ENCODE results near the gene ARHGEF17. TPM values are rescaled to one million over a fixed set of nuclear protein-coding genes. Genes with fewer than 3 reads are reported as not detected.

Gene ARHGEF17, protein sequence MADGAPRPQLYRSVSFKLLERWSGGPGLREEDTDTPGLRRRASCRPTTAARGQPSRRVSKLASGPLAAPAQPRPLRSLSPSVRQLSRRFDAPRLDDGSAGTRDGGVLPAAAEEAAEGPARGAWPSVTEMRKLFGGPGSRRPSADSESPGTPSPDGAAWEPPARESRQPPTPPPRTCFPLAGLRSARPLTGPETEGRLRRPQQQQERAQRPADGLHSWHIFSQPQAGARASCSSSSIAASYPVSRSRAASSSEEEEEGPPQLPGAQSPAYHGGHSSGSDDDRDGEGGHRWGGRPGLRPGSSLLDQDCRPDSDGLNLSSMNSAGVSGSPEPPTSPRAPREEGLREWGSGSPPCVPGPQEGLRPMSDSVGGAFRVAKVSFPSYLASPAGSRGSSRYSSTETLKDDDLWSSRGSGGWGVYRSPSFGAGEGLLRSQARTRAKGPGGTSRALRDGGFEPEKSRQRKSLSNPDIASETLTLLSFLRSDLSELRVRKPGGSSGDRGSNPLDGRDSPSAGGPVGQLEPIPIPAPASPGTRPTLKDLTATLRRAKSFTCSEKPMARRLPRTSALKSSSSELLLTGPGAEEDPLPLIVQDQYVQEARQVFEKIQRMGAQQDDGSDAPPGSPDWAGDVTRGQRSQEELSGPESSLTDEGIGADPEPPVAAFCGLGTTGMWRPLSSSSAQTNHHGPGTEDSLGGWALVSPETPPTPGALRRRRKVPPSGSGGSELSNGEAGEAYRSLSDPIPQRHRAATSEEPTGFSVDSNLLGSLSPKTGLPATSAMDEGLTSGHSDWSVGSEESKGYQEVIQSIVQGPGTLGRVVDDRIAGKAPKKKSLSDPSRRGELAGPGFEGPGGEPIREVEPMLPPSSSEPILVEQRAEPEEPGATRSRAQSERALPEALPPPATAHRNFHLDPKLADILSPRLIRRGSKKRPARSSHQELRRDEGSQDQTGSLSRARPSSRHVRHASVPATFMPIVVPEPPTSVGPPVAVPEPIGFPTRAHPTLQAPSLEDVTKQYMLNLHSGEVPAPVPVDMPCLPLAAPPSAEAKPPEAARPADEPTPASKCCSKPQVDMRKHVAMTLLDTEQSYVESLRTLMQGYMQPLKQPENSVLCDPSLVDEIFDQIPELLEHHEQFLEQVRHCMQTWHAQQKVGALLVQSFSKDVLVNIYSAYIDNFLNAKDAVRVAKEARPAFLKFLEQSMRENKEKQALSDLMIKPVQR (N-terminal part only)
- under 1 TPM; 0.05 TPM for total RNA-seq

DNA sequence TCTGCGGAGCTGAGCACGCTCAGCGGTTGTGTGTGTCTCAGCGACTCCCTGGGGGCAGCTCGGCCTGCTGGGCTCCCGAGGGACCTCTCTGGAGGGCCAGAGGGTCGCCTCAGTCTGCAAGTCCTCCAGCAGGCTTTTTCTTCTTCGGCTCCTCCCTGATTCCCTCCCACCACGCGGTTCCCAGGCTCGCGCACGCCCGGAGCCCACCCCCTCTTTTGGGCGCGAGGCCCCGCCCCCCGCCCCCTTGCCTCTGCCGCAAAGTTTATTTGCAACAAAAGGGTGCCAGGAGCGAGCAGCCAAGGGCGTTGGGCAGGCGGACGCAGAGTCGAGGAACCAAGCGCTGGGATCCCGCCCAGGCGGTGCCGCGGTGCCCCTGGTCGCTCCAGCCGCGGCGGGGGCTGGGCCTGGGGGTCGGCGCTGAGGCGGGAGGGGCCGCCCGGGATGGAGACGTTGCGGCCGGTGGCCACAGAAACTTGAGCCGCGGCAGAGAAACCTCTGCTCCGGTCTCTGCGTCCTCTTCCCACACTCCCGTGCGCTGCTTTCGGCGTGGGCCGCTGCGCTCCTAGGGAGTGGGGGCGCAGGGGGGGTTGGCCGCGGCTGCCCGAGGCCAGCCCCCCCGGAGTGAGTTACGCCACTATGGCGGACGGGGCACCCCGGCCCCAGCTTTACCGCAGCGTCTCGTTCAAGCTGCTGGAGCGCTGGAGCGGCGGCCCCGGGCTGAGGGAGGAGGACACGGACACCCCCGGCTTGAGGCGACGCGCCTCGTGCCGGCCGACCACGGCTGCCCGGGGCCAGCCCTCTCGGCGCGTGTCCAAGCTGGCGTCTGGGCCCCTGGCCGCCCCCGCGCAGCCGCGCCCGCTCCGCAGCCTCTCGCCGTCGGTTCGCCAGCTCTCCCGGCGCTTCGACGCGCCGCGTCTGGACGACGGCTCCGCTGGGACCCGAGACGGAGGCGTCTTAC is at the start of gene ARHGEF17:
Gene ARHGEF17, plus strand, starts transcription at position 274 of the 958 bp plus-strand sequence. Its CDS starts 363 bp downstream, at position 637.
- ChIA-PET CTCF (interaction anchor here (1.3 to 5.3 kb wide), 9 partner anchors 10 to 353 kb away, joined by 3 to 79 read pairs (median 5); no protein-coding TSS in a partner anchor), POLR2A (interaction anchor here (1.2 kb wide), 1 partner anchor 9 kb away, joined by 3 read pairs; no protein-coding TSS in a partner anchor)
- Mint-ChIP-seq H3K36me3 (ENCODE audit: low read depth) (no peaks in the 10 kb centered on the region), H3K9me3 (no peaks in the 10 kb centered on the region), H3K4me3 (peak within 1 kb of the TSS; percentile 83), H3K27ac (no peak within 1 kb of the TSS), H3K4me1 (peaks cover 8% of the 10 kb centered on the region), H3K27me3 (peaks cover 42% of the 10 kb centered on the region)
- peak; percentile 26 for DNase-seq

DNA sequence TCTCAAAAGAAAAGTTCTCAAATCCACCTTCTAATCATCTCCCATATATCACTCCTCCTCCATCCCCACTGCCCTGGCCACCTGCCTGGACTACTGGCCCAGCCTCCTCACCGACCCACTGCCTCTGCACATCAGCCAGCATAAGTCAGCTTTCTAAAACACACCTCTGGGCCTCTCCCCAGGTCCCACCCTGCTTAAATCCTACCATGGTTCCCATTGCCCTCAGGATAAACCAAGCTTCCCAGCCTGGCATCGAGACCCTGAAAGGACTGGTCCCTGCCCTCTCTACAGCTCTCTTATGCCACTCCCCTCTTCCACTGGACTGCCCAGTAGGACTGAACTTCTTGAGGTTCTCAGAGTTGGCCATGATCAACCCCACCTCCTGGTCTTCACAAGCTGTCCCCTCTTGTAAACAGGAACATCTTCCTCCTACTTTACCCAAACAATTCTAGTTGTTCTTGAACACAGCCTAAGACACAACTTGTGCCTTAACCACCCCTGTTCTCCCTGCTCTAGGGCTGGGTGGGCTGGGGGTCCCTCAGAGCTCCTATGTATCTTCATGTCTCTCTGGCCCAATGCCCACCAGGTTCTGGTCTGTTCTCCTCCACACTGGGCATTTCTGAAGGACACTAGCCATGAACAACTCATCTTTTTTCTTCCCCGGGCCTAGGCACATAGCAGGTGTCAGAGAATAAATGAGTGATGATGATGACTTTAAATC is 48.5 kb upstream of the ARHGEF17 start:
- DNase-seq, result no peak
- H3K9me3 Mint-ChIP-seq, result no peaks in the 10 kb centered on the region
- H3K27me3 Mint-ChIP-seq, result peaks cover 23% of the 10 kb centered on the region
- POLR2A ChIA-PET, result no interaction called here
- no peak overlapping the region for H3K27ac Mint-ChIP-seq
- H3K4me1 Mint-ChIP-seq, result no peaks in the 10 kb centered on the region
- H3K4me3 Mint-ChIP-seq, result no peak overlapping the region
- no peaks in the 10 kb centered on the region for H3K36me3 Mint-ChIP-seq (ENCODE audit: low read depth)
- CTCF ChIA-PET, result no interaction called here

DNA sequence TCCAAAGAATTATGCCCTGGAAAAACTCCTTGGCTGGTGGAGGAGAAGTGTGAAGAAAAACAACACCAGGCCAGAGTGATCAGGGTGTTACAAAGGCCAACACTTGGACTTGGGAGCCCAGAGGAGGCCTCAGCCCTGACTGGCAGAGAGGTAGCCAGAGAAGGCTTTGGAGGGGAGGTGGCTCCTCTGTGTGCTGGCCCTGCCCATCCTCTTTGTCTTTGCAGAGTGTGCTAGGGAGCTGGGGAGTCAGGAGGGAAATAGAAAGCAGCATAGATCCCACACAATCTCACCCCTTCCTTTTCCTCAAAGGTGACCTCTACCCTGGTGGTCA is 48.0 kb upstream of the ARHGEF17 start:
- H3K27ac Mint-ChIP-seq, result no peak overlapping the region
- no peaks in the 10 kb centered on the region for H3K9me3 Mint-ChIP-seq
- no peak overlapping the region for H3K4me3 Mint-ChIP-seq
- ChIA-PET CTCF (no interaction called here), POLR2A (no interaction called here)
- H3K4me1 Mint-ChIP-seq, result no peaks in the 10 kb centered on the region
- no peaks in the 10 kb centered on the region for H3K36me3 Mint-ChIP-seq (ENCODE audit: low read depth)
- peaks cover 28% of the 10 kb centered on the region for H3K27me3 Mint-ChIP-seq
- DNase-seq, result no peak

DNA sequence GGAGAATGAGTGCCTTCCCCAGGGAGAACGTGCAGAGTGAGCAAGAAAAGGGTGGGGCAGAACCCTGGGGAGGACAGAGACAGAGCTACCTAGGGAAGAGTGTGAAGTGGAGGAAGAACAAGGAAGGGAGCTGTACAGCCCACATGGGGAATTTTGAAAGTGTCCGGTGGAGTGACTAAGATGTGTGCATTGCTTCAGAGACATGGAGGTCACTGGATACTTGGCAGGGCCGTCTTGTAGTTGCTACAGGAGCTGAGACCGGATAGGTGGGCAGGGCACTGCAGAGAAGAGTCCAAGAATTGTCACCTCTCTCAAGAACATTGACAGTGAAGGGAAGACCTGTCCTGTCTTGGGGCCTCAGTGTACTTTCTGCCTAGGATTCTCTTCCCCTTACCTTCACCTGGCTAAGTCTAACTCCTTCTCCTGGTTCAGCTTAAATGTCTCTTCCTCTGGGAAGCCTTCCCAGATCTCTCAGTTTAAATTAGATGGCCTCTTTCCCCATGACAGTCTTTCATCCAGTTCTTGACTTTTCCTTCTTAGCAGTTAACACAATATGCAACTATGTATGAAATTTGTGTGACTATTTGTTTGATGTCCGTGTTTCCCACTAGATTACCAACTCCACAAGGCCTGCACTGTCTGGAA is 45.1 kb upstream of the ARHGEF17 start:
- H3K36me3 Mint-ChIP-seq (ENCODE audit: low read depth), result no peaks in the 10 kb centered on the region
- ChIA-PET CTCF (interaction anchor here (0.8 to 1.2 kb wide), 4 partner anchors 11 to 27 kb away, joined by 3 to 4 read pairs (median 3); no protein-coding TSS in a partner anchor), POLR2A (no interaction called here)
- no peak overlapping the region for H3K4me3 Mint-ChIP-seq
- H3K27ac Mint-ChIP-seq, result no peak overlapping the region
- no peaks in the 10 kb centered on the region for H3K4me1 Mint-ChIP-seq
- H3K9me3 Mint-ChIP-seq, result no peaks in the 10 kb centered on the region
- DNase-seq, result no peak
- peaks cover 40% of the 10 kb centered on the region for H3K27me3 Mint-ChIP-seq

- H3K4me1 Mint-ChIP-seq, result no peaks in the 10 kb centered on the region
- DNase-seq, result no peak
- H3K27me3 Mint-ChIP-seq, result peaks cover 40% of the 10 kb centered on the region
- no peak overlapping the region for H3K27ac Mint-ChIP-seq
- H3K9me3 Mint-ChIP-seq, result no peaks in the 10 kb centered on the region
- H3K4me3 Mint-ChIP-seq, result no peak overlapping the region
- CTCF ChIA-PET, result interaction anchor here (0.8 kb wide), 1 partner anchor 27 kb away, joined by 3 read pairs; no protein-coding TSS in a partner anchor
- no peaks in the 10 kb centered on the region for H3K36me3 Mint-ChIP-seq (ENCODE audit: low read depth)
- POLR2A ChIA-PET, result no interaction called here
Measured at GRCh38 chr11:73263640-73264039, 44.4 kb upstream of the ARHGEF17 start.

- H3K9me3 Mint-ChIP-seq, result no peaks in the 10 kb centered on the region
- no peaks in the 10 kb centered on the region for H3K4me1 Mint-ChIP-seq
- no peak overlapping the region for H3K27ac Mint-ChIP-seq
- ChIA-PET POLR2A (no interaction called here), CTCF (no interaction called here)
- peaks cover 38% of the 10 kb centered on the region for H3K27me3 Mint-ChIP-seq
- DNase-seq, result no peak
- H3K36me3 Mint-ChIP-seq (ENCODE audit: low read depth), result no peaks in the 10 kb centered on the region
- H3K4me3 Mint-ChIP-seq, result no peak overlapping the region
Measured at GRCh38 chr11:73265278-73265810, 42.7 kb upstream of the ARHGEF17 start.

GRCh38 chr11:73265853-73266645 is 42.0 kb upstream of the ARHGEF17 start:
- no peak for DNase-seq
- H3K4me3 Mint-ChIP-seq, result no peak overlapping the region
- H3K4me1 Mint-ChIP-seq, result no peaks in the 10 kb centered on the region
- peaks cover 38% of the 10 kb centered on the region for H3K27me3 Mint-ChIP-seq
- ChIA-PET CTCF (no interaction called here), POLR2A (no interaction called here)
- H3K27ac Mint-ChIP-seq, result no peak overlapping the region
- H3K9me3 Mint-ChIP-seq, result no peaks in the 10 kb centered on the region
- no peaks in the 10 kb centered on the region for H3K36me3 Mint-ChIP-seq (ENCODE audit: low read depth)

DNA sequence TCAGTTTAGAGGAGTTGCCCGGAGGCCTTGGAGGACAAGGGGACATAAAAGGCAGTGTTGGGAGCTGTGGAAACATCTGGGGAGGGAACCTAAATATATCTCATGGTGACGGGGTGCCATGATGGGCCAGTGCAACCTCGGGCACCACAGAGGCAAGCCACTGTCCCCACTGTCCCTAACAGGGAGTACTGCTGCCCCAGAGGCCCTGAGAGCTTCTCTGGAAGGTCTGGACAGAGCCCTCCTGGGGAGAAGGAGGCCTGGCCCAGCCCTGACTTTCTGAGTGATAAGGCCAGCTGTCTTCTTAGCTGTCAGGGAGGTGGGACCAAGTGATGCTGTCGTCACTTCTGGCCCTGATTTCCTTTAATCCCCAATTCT is 41.4 kb upstream of the ARHGEF17 start:
- POLR2A ChIA-PET, result no interaction called here

DNA sequence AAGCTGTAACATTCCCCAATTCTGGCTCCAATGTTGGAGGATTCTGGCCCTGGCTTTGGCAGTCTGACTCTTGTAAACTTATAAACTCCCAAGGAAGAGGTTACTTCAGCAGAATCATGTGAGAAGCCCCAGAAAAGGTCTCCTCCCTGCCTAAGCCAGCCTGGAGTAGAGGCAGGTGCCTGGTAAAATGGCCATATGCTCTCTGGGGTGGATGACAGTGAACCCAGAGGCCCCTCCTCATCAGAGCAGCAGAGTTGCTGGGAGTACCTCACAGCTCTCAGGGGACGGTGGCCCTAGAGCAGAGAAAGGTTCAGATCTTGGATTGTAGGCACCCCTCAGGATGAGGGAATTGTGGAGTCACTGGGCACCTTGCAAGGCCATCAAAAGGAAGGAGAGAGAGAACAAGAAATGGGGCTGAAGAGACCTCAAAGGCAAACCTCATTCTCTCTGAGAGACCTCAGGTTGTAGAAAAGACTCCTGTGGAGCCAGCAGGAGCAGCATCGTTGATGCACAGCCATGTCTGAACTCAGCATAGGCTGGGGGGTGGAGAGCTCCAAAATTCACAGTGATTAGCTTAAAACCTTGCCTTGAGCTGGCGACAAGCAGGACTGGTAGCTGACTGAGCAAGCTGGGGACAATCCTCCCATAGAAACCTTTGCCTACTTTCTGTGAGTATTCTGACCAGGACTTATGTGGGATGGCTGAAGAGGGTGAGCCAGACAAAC is 40.8 kb upstream of the ARHGEF17 start:
- no peak overlapping the region for H3K4me3 Mint-ChIP-seq
- ChIA-PET POLR2A (interaction anchor here (0.5 kb wide), 1 partner anchor 548 kb away, joined by 3 read pairs; no protein-coding TSS in a partner anchor), CTCF (interaction anchor here (1.8 kb wide), 1 partner anchor 69 kb away, joined by 7 read pairs; no protein-coding TSS in a partner anchor)
- no peak overlapping the region for H3K27ac Mint-ChIP-seq
- peaks cover 33% of the 10 kb centered on the region for H3K27me3 Mint-ChIP-seq
- no peaks in the 10 kb centered on the region for H3K9me3 Mint-ChIP-seq
- H3K36me3 Mint-ChIP-seq (ENCODE audit: low read depth), result no peaks in the 10 kb centered on the region
- no peaks in the 10 kb centered on the region for H3K4me1 Mint-ChIP-seq
- DNase-seq, result peak; percentile 9

More for the DNA sequence above, 41.4 kb upstream of the ARHGEF17 start:
- DNase-seq, result no peak
- Mint-ChIP-seq H3K4me3 (no peak overlapping the region), H3K36me3 (ENCODE audit: low read depth) (no peaks in the 10 kb centered on the region), H3K9me3 (no peaks in the 10 kb centered on the region), H3K27ac (no peak overlapping the region), H3K27me3 (peaks cover 38% of the 10 kb centered on the region), H3K4me1 (no peaks in the 10 kb centered on the region)
- CTCF ChIA-PET, result no interaction called here

- Mint-ChIP-seq H3K27ac (no peak overlapping the region), H3K9me3 (no peaks in the 10 kb centered on the region), H3K36me3 (ENCODE audit: low read depth) (no peaks in the 10 kb centered on the region), H3K4me1 (no peaks in the 10 kb centered on the region), H3K27me3 (peaks cover 27% of the 10 kb centered on the region), H3K4me3 (no peak overlapping the region)
- CTCF ChIA-PET, result interaction anchor here (1.1 to 1.8 kb wide), 2 partner anchors 25 to 68 kb away, joined by 3 to 7 read pairs; no protein-coding TSS in a partner anchor
- POLR2A ChIA-PET, result interaction anchor here (0.5 kb wide), 1 partner anchor 549 kb away, joined by 3 read pairs; no protein-coding TSS in a partner anchor
- DNase-seq, result no peak
Measured at GRCh38 chr11:73267906-73268540, 40.1 kb upstream of the ARHGEF17 start.

All from activated CD4-positive, alpha-beta memory T cell treated with anti-CD3 and anti-CD28 coated beads, Interleukin-2, amount 10 ng/mL, durations not matched to agents 7 days and 5 days (primary cell).